HUES48 (cell line): ENCODE data around the gene BCKDHB.

Experiments used
- H3K27ac ChIP-seq: one replicate; pipeline ENCODE4 v1.7.0; 2013; ENCODE audit warnings: low read depth, low read length, inconsistent platforms
- H3K27me3 ChIP-seq: 2 replicates; pipeline ENCODE4 v1.6.1; 2013; ENCODE audit warnings: mild to moderate bottlenecking, low read length; ENCODE audit not compliant: control insufficient read depth, insufficient read depth
- H3K36me3 ChIP-seq: 2 replicates; pipeline ENCODE4 v1.6.1; 2013; ENCODE audit warnings: low read length; ENCODE audit not compliant: control insufficient read depth, insufficient read depth
- H3K4me1 ChIP-seq: 2 replicates; pipeline ENCODE4 v1.6.1; 2013; ENCODE audit warnings: mild to moderate bottlenecking, low read length; ENCODE audit not compliant: control insufficient read depth, insufficient read depth
- H3K4me3 ChIP-seq: 2 replicates; pipeline ENCODE4 v1.5.1; 2013; ENCODE audit warnings: mild to moderate bottlenecking, low read depth, low read length
- H3K9ac ChIP-seq: 2 replicates; pipeline ENCODE4 v1.6.1; 2013; ENCODE audit warnings: mild to moderate bottlenecking, low read depth, low read length, moderate library complexity
- H3K9me3 ChIP-seq: 2 replicates; pipeline ENCODE4 v1.6.1; 2013; ENCODE audit warnings: low read length; ENCODE audit not compliant: control insufficient read depth, insufficient read depth

BCKDHB gene

GRCh38 chr6:80251321-80251720 lies 144.8 kb downstream of the BCKDHB start:
- H3K4me1 ChIP-seq, result no peaks in the 10 kb centered on the region
- H3K27ac ChIP-seq, result no peak overlapping the region
- H3K9ac ChIP-seq, result no peak overlapping the region
- H3K9me3 ChIP-seq, result no peaks in the 10 kb centered on the region
- H3K4me3 ChIP-seq, result no peak overlapping the region
- no peaks in the 10 kb centered on the region for H3K27me3 ChIP-seq
- no peaks in the 10 kb centered on the region for H3K36me3 ChIP-seq

GRCh38 chr6:80254716-80255115 lies 148.2 kb downstream of the BCKDHB start:
- no peaks in the 10 kb centered on the region for H3K27me3 ChIP-seq
- no peaks in the 10 kb centered on the region for H3K9me3 ChIP-seq
- H3K36me3 ChIP-seq, result no peaks in the 10 kb centered on the region
- H3K27ac ChIP-seq, result no peak overlapping the region
- H3K4me3 ChIP-seq, result no peak overlapping the region
- no peak overlapping the region for H3K9ac ChIP-seq
- H3K4me1 ChIP-seq, result no peaks in the 10 kb centered on the region

GRCh38 chr6:80256691-80257090 lies 150.2 kb downstream of the BCKDHB start:
- H3K9me3 ChIP-seq, result no peaks in the 10 kb centered on the region
- H3K36me3 ChIP-seq, result no peaks in the 10 kb centered on the region
- no peaks in the 10 kb centered on the region for H3K27me3 ChIP-seq
- no peak overlapping the region for H3K4me3 ChIP-seq
- no peak overlapping the region for H3K9ac ChIP-seq
- no peaks in the 10 kb centered on the region for H3K4me1 ChIP-seq
- no peak overlapping the region for H3K27ac ChIP-seq

- Histone ChIP-seq H3K27me3 (no peaks in the 10 kb centered on the region), H3K27ac (no peak overlapping the region), H3K9me3 (no peaks in the 10 kb centered on the region)
Observed at GRCh38 chr6:80259118-80259517, 152.6 kb downstream of the BCKDHB start.

GRCh38 chr6:80263585-80263984 lies 157.1 kb downstream of the BCKDHB start:
- H3K27ac ChIP-seq, result no peak overlapping the region
- H3K4me3 ChIP-seq, result no peak overlapping the region
- no peaks in the 10 kb centered on the region for H3K9me3 ChIP-seq
- H3K36me3 ChIP-seq, result 0 out of 2 replicates have a peak, but pooled peaks cover 2% of the 10 kb centered on the region
- H3K4me1 ChIP-seq, result no peaks in the 10 kb centered on the region
- H3K27me3 ChIP-seq, result no peaks in the 10 kb centered on the region
- H3K9ac ChIP-seq, result no peak overlapping the region

More at GRCh38 chr6:80259118-80259517, 152.6 kb downstream of the BCKDHB start:
- H3K4me1 ChIP-seq, result no peaks in the 10 kb centered on the region
- no peak overlapping the region for H3K4me3 ChIP-seq
- no peak overlapping the region for H3K9ac ChIP-seq
- H3K36me3 ChIP-seq, result no peaks in the 10 kb centered on the region

GRCh38 chr6:80268865-80269730 lies 162.6 kb downstream of the BCKDHB start:
- H3K36me3 ChIP-seq, result 0 out of 2 replicates have a peak, but pooled peaks cover 7% of the 10 kb centered on the region
- no peak overlapping the region for H3K4me3 ChIP-seq
- H3K9ac ChIP-seq, result no peak overlapping the region
- no peaks in the 10 kb centered on the region for H3K9me3 ChIP-seq
- no peaks in the 10 kb centered on the region for H3K27me3 ChIP-seq
- H3K27ac ChIP-seq, result no peak overlapping the region
- no peaks in the 10 kb centered on the region for H3K4me1 ChIP-seq

- H3K27ac ChIP-seq, result no peak overlapping the region
- H3K4me3 ChIP-seq, result no peak overlapping the region
- no peaks in the 10 kb centered on the region for H3K4me1 ChIP-seq
- H3K36me3 ChIP-seq, result 0 out of 2 replicates have a peak, but pooled peaks cover 5% of the 10 kb centered on the region
- no peaks in the 10 kb centered on the region for H3K27me3 ChIP-seq
- H3K9ac ChIP-seq, result no peak overlapping the region
- H3K9me3 ChIP-seq, result no peaks in the 10 kb centered on the region
Observed at GRCh38 chr6:80271074-80271473, 164.6 kb downstream of the BCKDHB start.

GRCh38 chr6:80272988-80273387 lies 166.5 kb downstream of the BCKDHB start:
- H3K27ac ChIP-seq, result no peak overlapping the region
- H3K4me3 ChIP-seq, result no peak overlapping the region
- 0 out of 2 replicates have a peak, but pooled peaks cover 5% of the 10 kb centered on the region for H3K36me3 ChIP-seq
- no peaks in the 10 kb centered on the region for H3K4me1 ChIP-seq
- H3K27me3 ChIP-seq, result no peaks in the 10 kb centered on the region
- H3K9me3 ChIP-seq, result no peaks in the 10 kb centered on the region
- H3K9ac ChIP-seq, result no peak overlapping the region

- no peak overlapping the region for H3K27ac ChIP-seq
- no peak overlapping the region for H3K9ac ChIP-seq
- H3K4me3 ChIP-seq, result no peak overlapping the region
- no peaks in the 10 kb centered on the region for H3K4me1 ChIP-seq
- 0 out of 2 replicates have a peak, but pooled peaks cover 5% of the 10 kb centered on the region for H3K36me3 ChIP-seq
- no peaks in the 10 kb centered on the region for H3K9me3 ChIP-seq
- H3K27me3 ChIP-seq, result no peaks in the 10 kb centered on the region
Observed at GRCh38 chr6:80276861-80277260, 170.4 kb downstream of the BCKDHB start.

- H3K4me3 ChIP-seq, result no peak overlapping the region
- 0 out of 2 replicates have a peak, but pooled peaks cover 5% of the 10 kb centered on the region for H3K36me3 ChIP-seq
- no peak overlapping the region for H3K27ac ChIP-seq
- H3K9me3 ChIP-seq, result no peaks in the 10 kb centered on the region
- H3K9ac ChIP-seq, result no peak overlapping the region
- no peaks in the 10 kb centered on the region for H3K4me1 ChIP-seq
- no peaks in the 10 kb centered on the region for H3K27me3 ChIP-seq
Observed at GRCh38 chr6:80277501-80277900, 171.0 kb downstream of the BCKDHB start.

- H3K27ac ChIP-seq, result no peak overlapping the region
- H3K9me3 ChIP-seq, result no peaks in the 10 kb centered on the region
- no peaks in the 10 kb centered on the region for H3K36me3 ChIP-seq
- H3K27me3 ChIP-seq, result no peaks in the 10 kb centered on the region
- H3K9ac ChIP-seq, result no peak overlapping the region
- H3K4me3 ChIP-seq, result no peak overlapping the region
- H3K4me1 ChIP-seq, result no peaks in the 10 kb centered on the region
Observed at GRCh38 chr6:80280262-80281010, 174.0 kb downstream of the BCKDHB start.
